IPS-NIHi7 (cell line): ENCODE measurements around the gene RPL10A.

Experiments
- DNase-seq: peaks from one replicate; pipeline ENCODE4 v3.0.0; 2012; ENCODE audit warnings: mixed read lengths; ENCODE audit errors: extremely low spot score

Gene RPL10A

DNA sequence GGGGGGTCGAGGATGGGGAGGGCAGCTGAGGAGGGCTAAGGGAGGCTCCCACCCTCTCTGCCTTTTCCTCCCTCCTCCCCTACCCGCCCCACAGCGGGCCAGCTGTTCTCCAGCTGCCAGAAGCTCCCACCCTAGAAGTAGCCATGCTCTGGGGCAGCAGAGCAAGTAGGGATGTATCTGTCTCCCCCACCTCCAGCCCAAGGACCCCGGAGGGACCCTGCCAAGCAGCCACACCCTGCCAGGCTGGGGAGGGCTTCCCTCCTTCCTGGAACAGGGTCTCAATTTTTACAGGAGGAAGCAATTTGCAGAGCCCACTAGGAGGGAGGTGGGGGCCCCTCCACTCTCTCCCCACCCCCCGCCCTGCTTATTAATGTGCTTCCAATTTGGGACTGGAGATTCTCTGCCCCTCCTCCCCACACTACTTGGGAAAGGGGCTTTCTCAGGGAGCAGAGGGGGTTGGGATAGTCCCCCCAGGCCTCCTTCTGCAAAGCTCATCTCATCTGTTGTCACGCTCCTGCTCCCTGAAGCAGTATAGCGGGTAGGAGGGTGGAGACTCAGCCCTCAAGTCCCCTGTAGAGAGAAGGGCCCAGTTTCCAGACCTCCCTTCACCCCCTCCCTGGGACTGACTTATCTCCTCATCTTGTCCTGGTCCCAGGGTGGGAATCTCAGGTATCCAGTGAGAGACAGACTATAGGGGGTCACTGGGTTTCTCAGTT is 24.2 kb downstream of the RPL10A start:
- no peak for DNase-seq

DNA sequence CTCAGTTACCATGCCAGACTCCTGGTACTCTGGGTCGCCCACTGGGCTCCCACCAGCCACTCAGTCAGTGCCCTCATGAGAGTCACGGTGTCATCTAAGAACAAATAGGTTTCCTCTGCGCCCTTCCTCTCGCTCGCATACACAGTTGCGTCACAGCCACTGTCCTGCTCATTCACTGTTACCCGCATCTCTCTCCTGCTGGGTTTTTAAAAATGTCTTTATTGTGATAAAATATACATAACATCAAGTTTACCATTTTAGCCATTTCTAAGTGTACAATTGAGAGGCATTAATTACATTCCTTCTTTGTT is 24.7 kb downstream of the RPL10A start:
- DNase-seq, result no peak

DNA sequence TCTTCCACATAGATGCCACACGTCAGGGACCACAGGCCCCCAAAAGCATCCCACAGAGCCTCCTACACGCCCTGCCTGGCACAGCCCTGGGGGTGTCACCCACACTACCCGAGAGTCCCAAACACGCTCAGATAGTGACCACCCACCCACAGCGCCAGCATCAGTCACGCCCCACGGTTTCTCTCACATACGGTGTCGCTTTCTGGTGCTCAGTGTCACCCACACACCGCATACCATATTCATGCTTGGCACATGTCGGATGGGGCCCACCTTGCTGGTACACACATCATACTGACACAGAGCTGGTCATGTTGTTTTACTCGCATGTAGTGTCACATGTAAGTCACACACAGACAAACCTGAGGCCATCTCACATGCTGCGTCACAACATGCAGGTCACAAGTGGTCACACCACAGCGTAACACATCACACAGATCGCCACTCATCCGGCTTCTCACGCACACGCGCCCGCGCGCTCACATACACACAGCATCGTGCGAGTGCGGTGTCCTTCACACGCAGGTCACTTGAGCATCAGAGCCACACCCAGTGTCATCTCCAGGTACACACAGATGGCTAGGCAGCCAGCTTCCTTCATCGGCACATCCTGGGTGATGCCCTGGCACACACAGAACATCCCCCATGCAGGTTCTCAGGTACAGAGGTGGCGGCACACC is 25.2 kb downstream of the RPL10A start:
- no peak for DNase-seq

DNA sequence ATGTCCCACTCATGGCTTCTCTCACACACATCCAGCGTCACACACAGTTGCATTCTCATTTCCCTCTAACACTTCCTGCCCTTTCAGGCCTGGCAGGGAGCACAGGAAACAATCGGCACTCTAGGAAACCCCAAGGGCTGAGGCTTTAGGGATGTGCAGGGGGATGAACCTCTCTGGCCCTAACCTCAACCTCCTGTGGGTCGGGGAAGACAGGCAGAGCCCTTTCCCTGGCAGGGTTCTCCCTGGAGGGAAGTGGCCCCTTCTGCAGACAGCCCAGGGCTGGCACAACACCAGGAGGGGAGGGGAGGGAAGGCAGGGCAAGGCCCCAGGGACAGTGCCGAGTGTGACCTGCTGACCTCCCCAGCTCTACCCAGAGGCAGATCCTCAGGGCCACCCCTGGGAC is 26.0 kb downstream of the RPL10A start:
- no peak for DNase-seq

DNA sequence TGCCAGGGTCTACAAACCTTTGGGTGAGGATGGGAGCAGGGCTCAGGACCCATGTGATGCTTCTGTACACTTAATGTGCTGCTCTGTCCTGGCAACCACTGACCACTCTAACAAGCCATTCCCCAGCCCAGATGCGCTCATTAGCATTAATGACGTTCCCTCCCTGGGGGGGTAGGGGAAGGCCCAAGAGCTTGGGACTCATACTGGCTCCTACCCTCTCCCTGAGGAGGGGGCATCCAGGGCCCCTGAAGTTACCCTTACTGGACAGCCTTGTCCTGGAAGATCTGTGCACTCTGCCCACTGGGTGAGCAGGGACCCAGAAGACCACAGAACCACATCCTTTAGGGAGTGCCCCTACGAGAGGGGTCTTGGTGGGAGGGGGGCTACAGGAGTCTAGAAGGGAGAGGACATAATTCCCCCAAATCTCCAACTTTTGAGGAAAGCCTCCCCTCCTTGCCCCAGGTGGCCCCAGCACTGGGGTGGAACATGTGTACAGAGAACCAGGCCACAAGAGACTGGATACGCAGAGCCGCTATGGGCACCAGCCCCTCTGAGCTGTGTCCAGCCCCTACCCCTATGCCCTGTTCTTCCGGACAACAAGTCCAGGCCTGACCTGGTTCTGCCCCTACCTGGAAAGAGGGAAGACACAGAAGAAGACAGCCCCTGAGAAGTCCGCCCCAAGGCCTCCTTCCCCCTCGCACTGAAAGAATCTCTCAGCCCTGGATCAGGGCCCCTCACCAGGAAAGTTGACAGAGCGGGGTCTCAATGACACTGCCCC is 27.2 kb downstream of the RPL10A start:
- DNase-seq, result no peak

DNA sequence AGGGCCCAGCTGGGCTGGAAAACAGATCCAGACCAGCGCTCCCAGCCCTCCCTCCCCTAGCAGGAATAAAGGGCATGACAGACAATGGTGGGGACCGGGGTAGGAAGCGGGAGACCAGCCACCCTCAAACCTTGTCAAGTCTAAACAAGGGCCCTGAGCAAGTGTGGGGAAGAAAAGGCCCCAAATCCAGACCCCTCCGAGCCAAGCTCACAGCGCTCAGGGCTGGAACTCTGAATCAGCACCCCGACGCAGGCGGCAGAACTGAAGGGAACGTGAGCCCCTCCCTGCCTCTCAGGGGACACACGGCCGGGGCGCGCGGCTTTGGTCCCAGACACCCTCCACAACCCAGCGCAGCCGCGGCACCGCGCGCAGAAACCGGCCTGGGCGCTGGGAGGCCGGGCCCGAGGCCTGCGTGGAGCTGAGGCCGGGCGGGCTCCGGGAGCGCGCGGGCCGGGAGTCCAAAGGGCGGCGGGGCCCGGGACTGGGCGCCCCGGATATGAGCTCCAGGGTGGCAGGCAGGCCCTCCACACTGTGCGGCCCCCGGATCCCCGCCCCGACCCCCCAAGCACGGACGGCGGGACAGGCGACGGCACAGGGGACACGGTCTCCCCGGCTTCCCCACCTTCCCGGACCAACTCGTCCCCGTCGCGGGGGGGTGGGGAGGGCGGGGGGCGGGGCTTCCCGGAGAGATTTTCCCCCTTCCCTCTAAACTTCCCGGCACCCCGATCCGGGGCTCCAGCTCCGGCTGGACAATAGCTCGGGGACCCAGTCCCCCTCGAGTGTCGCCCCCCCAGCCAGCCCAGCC is 28.0 kb downstream of the RPL10A start:
- peak; percentile 32 for DNase-seq

DNA sequence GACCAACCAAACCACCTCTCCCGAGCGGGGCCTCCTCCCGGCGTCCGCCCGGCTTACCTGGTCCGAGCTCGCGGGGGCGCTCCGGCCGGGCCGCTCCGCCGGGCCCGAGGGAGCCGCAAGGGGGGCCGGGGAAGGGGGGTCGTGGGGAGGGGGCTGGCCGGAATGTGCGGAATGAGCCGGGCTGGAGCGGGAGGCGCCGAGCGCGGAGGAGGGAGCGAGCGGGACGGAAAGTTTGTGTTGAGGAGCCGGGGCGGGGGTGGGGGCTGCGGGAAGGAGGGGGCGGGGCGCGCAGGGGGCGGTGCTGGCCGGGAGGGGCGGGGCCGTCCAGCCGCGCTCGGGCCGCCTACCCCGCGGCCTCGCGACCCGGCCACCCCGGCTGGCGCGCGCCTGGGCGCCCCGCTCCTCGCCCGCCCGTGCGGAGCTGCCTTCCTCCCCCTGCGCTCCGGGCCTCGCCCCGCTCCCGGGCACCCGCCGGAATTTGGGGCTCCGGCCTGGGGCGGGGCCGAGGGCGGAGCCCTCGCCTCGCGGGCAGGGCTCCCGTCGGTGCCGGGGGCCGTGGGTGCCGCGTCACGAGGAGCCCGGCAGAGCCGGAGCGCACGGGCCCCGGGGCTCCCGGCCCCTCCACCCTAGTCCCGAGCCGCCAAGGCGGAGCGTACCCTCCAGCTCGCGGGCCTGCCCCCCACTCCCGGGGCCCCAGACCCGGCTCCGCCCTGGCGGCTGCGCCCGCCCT is 28.8 kb downstream of the RPL10A start, which contains the start of gene TEAD3:
Gene TEAD3, minus strand, starts transcription at position 239 of the 730 bp plus-strand sequence.
- DNase-seq, result peak; percentile 92

DNA sequence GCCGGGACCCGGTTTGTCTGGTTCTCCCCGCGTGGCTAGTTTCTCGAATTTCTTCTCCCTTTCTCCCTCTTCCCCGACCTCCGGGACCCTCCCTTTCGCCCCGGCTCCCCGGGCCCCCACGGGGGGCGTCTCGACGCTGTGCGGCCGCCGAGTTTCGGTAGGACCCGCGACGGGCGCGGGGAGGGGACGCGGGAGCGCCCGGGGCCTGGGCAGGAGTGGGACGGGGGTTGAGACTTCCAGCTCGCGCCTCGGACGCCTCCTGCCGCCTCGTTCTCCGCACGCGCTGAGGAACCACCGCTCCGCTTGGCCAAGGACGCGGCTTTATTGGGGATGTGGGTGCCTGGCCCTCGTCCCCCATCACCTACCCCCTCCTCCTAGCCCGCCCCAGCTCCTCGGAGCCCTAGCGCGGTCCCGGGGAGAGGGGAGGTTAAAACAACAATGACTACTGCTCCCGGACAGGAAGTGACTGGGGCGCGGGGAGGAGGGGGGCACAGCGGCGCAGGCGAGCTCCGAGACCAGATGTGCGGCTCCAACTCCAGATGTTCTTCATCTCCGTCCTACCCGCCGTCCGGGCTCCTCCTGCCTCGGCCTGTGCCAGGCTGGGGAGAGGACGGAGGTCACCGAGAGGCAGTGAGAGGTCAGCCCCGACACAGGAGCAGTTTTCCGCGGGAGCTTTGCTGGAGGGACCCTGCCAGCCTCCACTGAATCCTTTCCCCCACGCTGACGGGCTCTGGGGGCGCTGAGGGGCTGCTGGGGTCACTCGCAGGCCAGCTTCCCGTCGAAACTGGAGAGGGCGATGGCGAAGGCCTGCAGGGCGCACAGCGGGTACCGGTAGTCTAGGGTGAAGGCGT is 29.6 kb downstream of the RPL10A start:
- DNase-seq, result peak; percentile 72

DNA sequence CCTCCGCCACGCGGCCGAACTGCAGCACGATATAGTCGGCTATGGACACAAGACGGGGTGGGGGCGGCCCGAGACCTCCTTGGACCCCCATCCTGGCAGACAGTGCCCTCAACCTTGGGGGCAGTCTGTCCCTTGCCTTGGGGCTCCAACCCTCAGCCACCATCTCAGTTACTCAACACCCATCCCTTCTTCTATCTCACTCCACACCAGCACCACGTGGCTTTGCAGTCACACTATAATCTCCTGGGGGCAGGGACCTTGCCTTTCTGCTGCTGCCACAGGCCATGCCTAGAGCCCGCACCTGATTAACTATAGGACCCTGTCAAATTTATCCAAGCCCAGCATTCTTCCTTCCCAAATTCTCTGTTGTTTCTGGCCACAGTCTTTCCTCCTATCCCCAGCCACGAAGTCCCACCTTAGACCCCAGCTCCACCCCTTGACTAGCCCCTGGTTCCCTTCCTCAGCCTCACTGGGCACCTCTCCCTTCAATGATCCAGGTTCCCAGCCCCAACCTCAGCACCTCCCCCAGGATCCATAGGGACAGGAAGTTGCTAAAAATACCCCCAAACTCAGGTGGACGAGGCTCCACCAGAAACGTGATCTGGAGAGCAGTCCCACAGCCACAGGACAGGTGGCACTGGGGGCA is 30.3 kb downstream of the RPL10A start:
- no peak for DNase-seq

DNA sequence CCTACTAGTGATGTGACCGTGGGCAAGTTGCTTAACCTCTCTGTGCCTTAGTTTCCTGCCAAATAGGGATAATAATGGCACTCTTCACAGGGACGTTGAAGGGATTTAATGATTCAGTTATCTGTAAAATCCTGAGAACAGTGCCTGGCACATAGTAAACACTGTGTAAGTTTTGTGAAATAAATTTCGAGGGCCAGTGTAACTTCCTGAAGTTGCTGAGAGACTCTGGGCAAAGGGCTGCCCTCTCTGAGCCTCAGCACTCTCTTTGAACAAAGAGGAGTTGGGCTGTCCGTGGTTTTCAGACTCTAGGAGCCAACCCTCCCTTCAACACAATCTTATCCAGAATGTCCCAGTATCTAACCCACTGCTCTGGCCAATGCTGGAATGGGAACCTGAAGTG is 31.2 kb downstream of the RPL10A start:
- no peak for DNase-seq

DNA sequence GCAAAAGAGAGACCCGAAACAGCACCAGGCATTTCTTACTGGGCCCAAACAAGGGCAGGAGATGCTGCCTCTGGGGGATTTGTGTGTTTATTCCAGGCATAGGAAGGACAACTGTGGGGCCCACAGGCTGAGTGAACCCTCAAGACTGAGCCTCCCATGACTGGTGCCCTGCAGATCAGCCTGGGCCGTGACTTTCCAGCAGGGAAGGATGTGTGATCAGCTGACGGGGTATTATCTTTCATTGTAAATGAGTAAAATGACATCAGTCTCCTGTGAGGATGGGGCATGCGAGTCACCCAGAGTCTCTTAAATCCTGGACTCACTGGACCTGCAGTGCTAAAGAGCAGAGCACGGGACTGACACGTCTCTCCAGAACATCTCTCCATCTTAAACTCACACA is 32.6 kb downstream of the RPL10A start:
- DNase-seq, result no peak

DNA sequence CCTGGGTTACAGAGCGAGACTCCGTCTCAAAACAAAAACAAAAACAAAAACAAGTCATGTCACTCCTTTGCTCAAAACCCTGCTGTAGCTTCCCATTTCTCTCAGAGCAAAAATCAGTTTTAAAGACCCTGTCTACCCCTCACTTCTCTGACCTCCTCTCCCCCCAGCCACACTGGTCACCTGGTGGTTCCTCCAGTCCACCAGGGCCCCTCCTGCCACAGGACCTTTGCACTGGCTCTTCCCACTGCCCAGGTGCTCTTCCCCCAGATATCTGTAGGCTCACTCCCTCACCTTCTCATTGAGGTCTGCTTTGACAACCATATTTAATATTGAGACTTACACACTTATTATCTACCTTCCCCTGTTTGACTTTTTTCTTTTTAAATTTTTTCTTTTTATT is 33.6 kb downstream of the RPL10A start:
- DNase-seq, result no peak

DNA sequence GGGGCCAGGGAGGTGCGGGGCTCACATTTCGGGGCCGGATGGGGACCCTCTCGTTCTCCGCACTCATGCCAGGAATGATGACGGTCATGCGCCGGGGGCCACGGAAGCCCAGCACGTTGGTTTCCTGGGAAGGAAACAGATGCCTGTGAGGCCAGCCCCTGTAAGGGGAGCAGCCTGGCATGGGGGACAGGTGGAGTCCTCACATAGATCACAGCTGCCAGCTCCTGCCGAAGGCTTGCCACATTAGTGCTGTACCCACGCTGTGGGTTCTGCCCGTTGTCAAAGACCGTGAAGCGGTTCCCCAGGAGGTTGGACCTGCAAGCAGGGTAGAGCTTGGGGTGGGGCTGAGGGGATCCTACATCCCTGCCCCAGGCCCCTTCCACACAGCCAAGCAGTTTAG is 35.3 kb downstream of the RPL10A start:
- DNase-seq, result no peak

DNA sequence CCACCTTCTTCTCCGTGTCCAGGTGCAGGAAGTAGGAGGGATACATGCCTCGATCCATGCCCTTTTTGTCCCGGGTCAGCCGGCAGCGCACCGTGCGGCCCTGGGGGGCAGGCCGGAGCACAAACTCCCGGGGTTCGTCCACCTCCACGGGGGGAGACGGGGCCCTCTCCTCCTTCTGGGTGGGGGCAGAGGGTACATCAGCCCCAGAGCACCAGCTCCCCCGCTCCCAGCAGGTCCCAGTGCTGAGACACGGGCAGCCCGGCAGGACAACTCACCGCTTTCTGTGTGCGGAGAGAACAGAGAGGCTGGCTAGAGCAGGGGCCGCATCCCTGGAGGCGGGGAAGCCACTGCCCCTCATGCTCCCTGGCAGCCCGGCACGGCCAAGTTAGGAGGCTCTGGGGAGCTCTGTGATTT is 37.8 kb downstream of the RPL10A start:
- DNase-seq, result no peak

DNA sequence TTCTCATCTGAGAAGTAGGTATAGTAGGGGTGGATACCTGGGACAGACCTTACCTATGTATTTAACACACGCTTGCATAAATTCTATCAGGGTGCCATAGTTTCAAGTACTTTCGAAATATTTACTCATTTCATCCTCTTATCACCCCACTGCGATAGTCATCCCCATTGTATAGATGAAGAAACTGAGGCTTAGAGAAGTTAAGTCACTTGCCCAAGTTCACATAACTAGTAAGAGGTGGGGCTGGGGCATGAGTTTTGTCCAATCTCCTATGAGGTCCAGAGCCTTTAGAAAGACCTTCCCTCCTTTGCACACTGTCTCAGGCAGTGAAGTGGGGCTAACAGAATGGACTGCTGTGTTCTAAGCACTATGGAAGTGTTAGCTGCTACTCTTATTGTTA is 38.3 kb downstream of the RPL10A start:
- no peak for DNase-seq

DNA sequence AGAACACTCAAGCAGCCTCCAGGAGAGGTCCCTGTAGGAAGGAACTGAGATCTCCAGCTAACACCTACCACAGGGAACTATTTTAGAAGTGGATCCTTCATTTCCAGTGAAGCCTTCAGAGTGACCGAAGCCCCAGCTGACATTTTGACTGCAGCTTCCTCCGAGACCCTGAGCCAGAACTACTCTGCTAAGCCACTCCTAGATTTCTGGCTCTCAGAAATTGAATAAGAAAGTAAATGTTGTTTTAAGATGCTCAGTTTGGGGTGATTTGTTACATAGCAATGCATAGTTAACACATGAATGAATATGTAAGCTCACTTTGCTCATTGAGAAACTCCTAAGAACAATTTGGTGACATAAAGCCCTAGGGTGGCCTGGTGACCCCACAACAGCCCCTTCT is 39.0 kb downstream of the RPL10A start:
- no peak for DNase-seq

DNA sequence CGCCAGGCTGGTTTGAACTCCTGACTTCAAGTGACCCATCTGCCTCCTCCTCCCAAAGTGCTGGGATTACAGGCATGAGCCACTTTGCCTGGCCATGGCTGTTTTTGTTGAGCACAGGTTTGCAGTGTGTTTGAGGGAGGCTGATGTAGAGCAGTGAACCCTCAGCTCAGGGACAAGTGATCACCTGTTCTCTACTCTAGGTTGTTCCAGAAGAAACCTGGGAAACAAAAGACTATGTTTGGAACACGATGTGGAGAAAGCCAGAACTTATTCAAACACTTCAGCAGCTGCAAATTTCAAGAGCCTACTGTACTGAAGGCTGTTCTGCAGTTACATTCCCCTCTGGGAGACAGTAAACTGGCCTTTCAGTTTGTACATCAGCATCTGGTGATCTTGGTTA is 39.8 kb downstream of the RPL10A start:
- no peak for DNase-seq

DNA sequence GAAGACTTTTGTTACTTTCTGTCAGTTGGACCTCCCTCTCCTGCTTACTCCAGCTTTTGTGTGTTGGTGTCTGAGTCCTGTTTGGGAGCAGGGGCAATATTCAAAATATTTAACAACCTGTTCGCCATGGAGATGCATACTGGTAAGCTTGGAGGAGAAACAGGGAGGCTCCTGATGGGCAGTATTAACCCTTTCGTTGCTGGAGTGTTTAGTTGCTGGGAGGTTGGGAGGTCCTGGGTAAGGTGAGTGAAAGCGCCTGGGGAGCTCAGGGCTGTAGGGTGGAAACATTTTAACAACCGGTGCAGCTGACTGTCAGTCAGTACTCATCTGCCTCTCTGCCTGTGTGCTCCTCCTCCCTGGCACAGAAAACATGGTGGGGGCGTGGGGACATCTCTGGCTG is 40.3 kb downstream of the RPL10A start:
- DNase-seq, result no peak

DNA sequence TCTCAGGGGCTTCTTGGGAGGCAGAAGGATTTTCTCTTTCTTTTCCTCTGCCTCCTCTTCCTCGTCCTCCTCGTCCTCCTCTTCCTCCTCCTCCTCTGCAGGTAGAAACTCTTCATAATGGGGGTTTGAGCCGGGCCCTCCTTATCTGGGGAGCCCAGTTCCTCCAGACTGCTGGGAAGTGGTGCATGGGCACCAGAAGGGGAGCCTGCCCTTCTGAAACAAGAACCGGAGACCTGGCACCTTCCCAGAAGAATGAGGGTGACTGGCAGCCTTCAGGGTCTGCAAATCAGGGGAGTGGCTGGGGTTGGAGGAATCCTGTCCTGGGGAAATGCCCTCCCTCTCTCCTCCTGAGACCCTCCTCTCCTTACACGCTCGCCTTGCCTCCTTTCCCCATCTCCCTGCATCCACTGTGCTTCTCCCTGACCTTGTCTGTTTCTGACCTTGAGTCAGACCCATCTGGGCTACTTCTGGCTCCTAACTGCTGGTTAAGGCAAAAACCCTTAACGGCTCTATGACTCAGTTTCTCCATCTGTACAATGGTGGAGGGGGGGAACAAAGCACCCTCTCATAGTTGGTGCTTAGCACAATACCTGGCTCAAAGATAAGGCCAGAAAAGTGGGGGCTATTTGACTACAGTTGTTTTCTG is 42.8 kb downstream of the RPL10A start:
- no peak for DNase-seq

DNA sequence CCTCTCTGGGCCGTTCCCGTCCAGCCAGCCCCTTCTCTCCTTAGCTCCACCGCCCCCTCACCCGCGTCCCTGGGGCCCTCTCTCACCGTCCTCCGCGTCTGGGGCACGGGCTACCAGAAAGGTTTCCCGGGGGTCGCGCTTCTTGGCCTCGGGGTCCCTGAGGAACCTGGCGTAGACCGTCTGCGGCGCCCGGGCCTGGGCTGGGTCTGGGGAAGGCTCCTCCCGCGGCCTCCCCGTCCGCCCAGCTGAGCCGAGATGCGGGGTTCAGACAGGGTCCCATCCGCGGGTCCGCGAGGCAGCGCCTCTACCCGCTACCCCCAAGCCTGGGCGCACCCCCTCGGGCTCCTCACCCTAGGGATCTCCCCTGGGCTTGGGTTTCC is 43.4 kb downstream of the RPL10A start:
- no peak for DNase-seq
